GM12872 (cell line): ENCODE data around the gene ASB6.

ENCODE experiments used
- CTCF ChIP-seq: IDR thresholded peaks from 3 replicates; pipeline ENCODE4 v1.5.1; 2011; ENCODE audit warnings: low read depth, mild to moderate bottlenecking, low read length, moderate library complexity; ENCODE audit not compliant: insufficient read depth

ASB6 gene

GRCh38 chr9:129648092-129648763 is 6.3 kb upstream of the ASB6 start:
- no peak for TF ChIP-seq CTCF

GRCh38 chr9:129647635-129648034 is 5.7 kb upstream of the ASB6 start:
- no peak for TF ChIP-seq CTCF

- TF ChIP-seq CTCF, result no peak
Observed at GRCh38 chr9:129646654-129647053, 4.7 kb upstream of the ASB6 start.

- TF ChIP-seq CTCF, result no peak
Observed at GRCh38 chr9:129646252-129646651, 4.3 kb upstream of the ASB6 start.

- no peak for TF ChIP-seq CTCF
Observed at GRCh38 chr9:129644902-129645301, 3.0 kb upstream of the ASB6 start.

GRCh38 chr9:129644365-129644764 is 2.4 kb upstream of the ASB6 start:
- no peak for TF ChIP-seq CTCF

GRCh38 chr9:129643706-129644105 is 1.8 kb upstream of the ASB6 start:
- no peak for TF ChIP-seq CTCF
